Mesendoderm (in vitro differentiated cells): ENCODE measurements around the gene NKD2.

Experiments used
- DNase-seq: peaks from one replicate; pipeline ENCODE4 v3.0.0; 2013
- H2AK5ac ChIP-seq: 2 replicates; pipeline ENCODE4 v1.6.1; 2013; ENCODE audit warnings: low read length, inconsistent platforms
- H2BK120ac ChIP-seq: 2 replicates; pipeline ENCODE4 v1.6.1; 2013; ENCODE audit warnings: low read depth, mild to moderate bottlenecking, low read length, moderate library complexity, mixed read lengths
- H2BK15ac ChIP-seq: replicated peaks from 2 replicates; pipeline ENCODE4 v1.6.1; 2013; ENCODE audit warnings: low read depth, mild to moderate bottlenecking, moderate library complexity
- H2BK5ac ChIP-seq: 2 replicates; pipeline ENCODE4 v1.6.1; 2013; ENCODE audit warnings: low read length, inconsistent platforms
- H3K18ac ChIP-seq: 2 replicates; pipeline ENCODE4 v1.6.1; 2013; ENCODE audit warnings: mild to moderate bottlenecking, low read length, mixed read lengths
- H3K23ac ChIP-seq: one replicate; pipeline ENCODE4 v1.6.1; 2013; ENCODE audit warnings: low read length
- H3K27ac ChIP-seq: 2 replicates; pipeline ENCODE4 v1.5.1; 2013; ENCODE audit warnings: low read depth, mild to moderate bottlenecking, inconsistent platforms, low read length, moderate library complexity
- H3K27me3 ChIP-seq: 2 replicates; pipeline ENCODE4 v1.6.1; 2013; ENCODE audit warnings: low read length, control low read depth, mild to moderate bottlenecking, inconsistent platforms; ENCODE audit not compliant: insufficient read depth, poor library complexity
- H3K36me3 ChIP-seq: 2 replicates; pipeline ENCODE4 v1.6.1; 2013; ENCODE audit warnings: low read length, inconsistent platforms; ENCODE audit not compliant: control insufficient read depth, insufficient read depth
- H3K4ac ChIP-seq: one replicate; pipeline ENCODE4 v1.6.1; 2013; ENCODE audit warnings: low read depth, mild to moderate bottlenecking, low read length, moderate library complexity
- H3K4me1 ChIP-seq: 2 replicates; pipeline ENCODE4 v1.6.1; 2013; ENCODE audit warnings: low read depth, low read length, inconsistent platforms; ENCODE audit not compliant: control insufficient read depth
- H3K4me2 ChIP-seq: 2 replicates; pipeline ENCODE4 v1.6.1; 2013; ENCODE audit warnings: low read length
- H3K4me3 ChIP-seq: 2 replicates; pipeline ENCODE4 v1.5.1; 2013; ENCODE audit warnings: mild to moderate bottlenecking, low read length
- H3K56ac ChIP-seq: one replicate; pipeline ENCODE4 v1.6.1; 2013; ENCODE audit warnings: low read length
- H3K79me1 ChIP-seq: 2 replicates; pipeline ENCODE4 v1.6.1; 2013; ENCODE audit warnings: low read length, inconsistent platforms
- H3K79me2 ChIP-seq: 2 replicates; pipeline ENCODE4 v1.6.1; 2013; ENCODE audit warnings: mild to moderate bottlenecking, low read length; ENCODE audit not compliant: control insufficient read depth, insufficient read depth
- H3K9ac ChIP-seq: 2 replicates; pipeline ENCODE4 v1.6.1; 2013; ENCODE audit warnings: low read length, inconsistent platforms
- H4K5ac ChIP-seq: one replicate; pipeline ENCODE4 v1.6.1; 2013; ENCODE audit warnings: low read length
- H4K8ac ChIP-seq: one replicate; pipeline ENCODE4 v1.6.1; 2013; ENCODE audit warnings: low read depth, mild to moderate bottlenecking, control low read depth, low read length, moderate library complexity
- WGBS: extraction: QIAGEN DNeasy Blood & Tissue Kit; methylation state at CpG from one replicate; pipeline ENCODE4 v1.1.7; 2013; ENCODE audit warnings: low lambda C conversion rate, missing lambda C conversion rate; ENCODE audit not compliant: insufficient coverage; ENCODE audit errors: extremely low coverage; 5-methylcytosine and 5-hydroxymethylcytosine counted together

The NKD2 gene

GRCh38 chr5:1044117-1044516 is 35.5 kb downstream of the NKD2 start:
- Histone ChIP-seq H3K36me3 (no peaks in the 10 kb centered on the region), H2BK120ac (no peak overlapping the region), H3K4me3 (no peak overlapping the region), H2BK15ac (no peak overlapping the region), H3K4me2 (no peak overlapping the region), H3K56ac (no peak overlapping the region), H2BK5ac (no peak overlapping the region), H3K18ac (no peak overlapping the region), H3K79me2 (no peaks in the 10 kb centered on the region), H2AK5ac (no peak overlapping the region), H3K4me1 (no peaks in the 10 kb centered on the region), H3K9ac (no peak overlapping the region), H3K4ac (no peak overlapping the region), H4K5ac (no peak overlapping the region), H3K27me3 (no peaks in the 10 kb centered on the region), H4K8ac (no peak overlapping the region), H3K27ac (no peak overlapping the region), H3K23ac (no peak overlapping the region), H3K79me1 (no peaks in the 10 kb centered on the region)
- WGBS: 100% methylated on average over 5 of the region's 5 CpGs
- DNase-seq: no peak

- 100% methylated on average over 9 of the region's 9 CpGs for WGBS
- no peak overlapping the region for H3K18ac ChIP-seq
Observed at GRCh38 chr5:1045960-1046560, 37.5 kb downstream of the NKD2 start.

DNA sequence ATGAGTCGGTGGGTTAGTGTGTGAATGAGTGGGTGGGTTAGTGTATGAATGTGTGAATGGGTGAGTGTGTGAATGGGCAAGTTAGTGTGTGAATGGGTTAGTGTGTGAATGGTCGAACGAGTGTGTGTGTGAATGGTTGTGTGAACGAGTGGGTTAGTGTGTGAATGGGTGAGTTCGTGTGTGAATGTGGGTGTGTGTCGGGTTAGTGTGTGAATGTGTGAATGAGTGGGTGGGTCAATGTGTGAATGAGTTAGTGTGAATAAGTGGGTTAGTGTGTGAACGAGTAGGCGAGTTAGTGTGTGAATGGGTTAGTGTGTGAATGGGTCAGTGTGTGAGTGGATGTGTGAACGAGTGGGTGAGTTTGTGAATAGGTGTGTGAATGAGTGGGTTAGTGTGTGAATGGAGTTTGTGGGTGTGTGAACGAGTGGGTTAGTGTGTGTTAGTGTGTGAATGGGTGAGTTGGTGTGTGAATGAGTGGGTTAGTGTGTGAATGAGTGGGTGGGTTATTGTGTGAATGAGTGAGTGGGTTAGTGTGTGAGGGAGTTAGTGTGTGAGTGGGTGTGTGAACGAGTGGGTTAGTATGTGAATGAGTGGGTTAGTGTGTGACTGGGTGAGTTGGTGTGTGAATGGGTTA is 38.8 kb downstream of the NKD2 start:
- Histone ChIP-seq H3K36me3 (no peaks in the 10 kb centered on the region), H3K27me3 (no peaks in the 10 kb centered on the region), H2BK120ac (no peak overlapping the region), H3K4me1 (no peaks in the 10 kb centered on the region), H3K79me1 (no peaks in the 10 kb centered on the region), H3K23ac (no peak overlapping the region), H2AK5ac (no peak overlapping the region), H3K18ac (no peak overlapping the region), H3K27ac (no peak overlapping the region), H3K9ac (no peak overlapping the region), H3K79me2 (no peaks in the 10 kb centered on the region), H3K56ac (no peak overlapping the region), H4K8ac (no peak overlapping the region), H2BK5ac (no peak overlapping the region), H4K5ac (no peak overlapping the region), H2BK15ac (no peak overlapping the region), H3K4me3 (no peak overlapping the region), H3K4me2 (no peak overlapping the region), H3K4ac (no peak overlapping the region)
- 100% methylated on average over 11 of the region's 11 CpGs for WGBS
- no peak for DNase-seq

More at GRCh38 chr5:1045960-1046560, 37.5 kb downstream of the NKD2 start:
- Histone ChIP-seq H3K9ac (no peak overlapping the region), H3K79me1 (no peaks in the 10 kb centered on the region), H2BK15ac (no peak overlapping the region), H3K4me1 (no peaks in the 10 kb centered on the region), H3K4ac (no peak overlapping the region), H4K5ac (no peak overlapping the region), H3K79me2 (no peaks in the 10 kb centered on the region), H3K56ac (no peak overlapping the region), H4K8ac (no peak overlapping the region), H3K4me2 (no peak overlapping the region), H3K4me3 (no peak overlapping the region), H2AK5ac (no peak overlapping the region), H3K23ac (no peak overlapping the region), H3K27me3 (no peaks in the 10 kb centered on the region), H2BK120ac (no peak overlapping the region), H3K36me3 (no peaks in the 10 kb centered on the region), H3K27ac (no peak overlapping the region), H2BK5ac (no peak overlapping the region)
- no peak for DNase-seq

- Histone ChIP-seq H3K4me3 (no peak overlapping the region), H3K4me2 (no peak overlapping the region)
- DNase-seq: no peak
Observed at GRCh38 chr5:1048162-1048721, 39.6 kb downstream of the NKD2 start.

GRCh38 chr5:1048861-1049838 is 40.5 kb downstream of the NKD2 start:
- Histone ChIP-seq H3K27ac (no peak overlapping the region), H2BK120ac (no peak overlapping the region), H3K4me1 (no peaks in the 10 kb centered on the region), H3K18ac (no peak overlapping the region), H3K27me3 (no peaks in the 10 kb centered on the region), H3K23ac (no peak overlapping the region), H4K5ac (no peak overlapping the region), H4K8ac (no peak overlapping the region), H3K4ac (no peak overlapping the region), H2BK5ac (no peak overlapping the region), H3K56ac (no peak overlapping the region), H3K4me3 (no peak overlapping the region), H3K36me3 (no peaks in the 10 kb centered on the region), H2AK5ac (no peak overlapping the region), H2BK15ac (no peak overlapping the region), H3K79me2 (no peaks in the 10 kb centered on the region), H3K9ac (no peak overlapping the region), H3K4me2 (no peak overlapping the region), H3K79me1 (no peaks in the 10 kb centered on the region)
- no peak for DNase-seq
- WGBS: no CpG with 5 or more reads among the region's 39 CpGs

More at GRCh38 chr5:1048162-1048721, 39.6 kb downstream of the NKD2 start:
- Histone ChIP-seq H3K79me2 (no peaks in the 10 kb centered on the region), H3K4me1 (no peaks in the 10 kb centered on the region), H3K27me3 (no peaks in the 10 kb centered on the region), H4K5ac (no peak overlapping the region), H2AK5ac (no peak overlapping the region), H3K79me1 (no peaks in the 10 kb centered on the region), H3K18ac (no peak overlapping the region), H3K27ac (no peak overlapping the region), H3K4ac (no peak overlapping the region), H3K9ac (no peak overlapping the region), H2BK120ac (no peak overlapping the region), H3K56ac (no peak overlapping the region), H4K8ac (no peak overlapping the region), H3K23ac (no peak overlapping the region), H2BK5ac (no peak overlapping the region), H3K36me3 (no peaks in the 10 kb centered on the region), H2BK15ac (no peak overlapping the region)
- 100% methylated on average over 11 of the region's 11 CpGs for WGBS
